ENCODE data around the gene WFIKKN2.

GRCh38 chr17:50868602-50869001 lies 33.2 kb downstream of the WFIKKN2 start:
- TF ChIP-seq CHD4 (IDR thresholded peaks at IDR 0.05; ENCODE audit: borderline replicate concordance) (no peak), CTCF (IDR thresholded peaks at IDR 0.05) (no peak), POLR2A (IDR thresholded peaks at IDR 0.05; ENCODE audit: low read length) (no peak), ESRRA (IDR thresholded peaks at IDR 0.05; ENCODE audit: borderline replicate concordance, low read length) (no peak), REST (IDR thresholded peaks at IDR 0.05) (no peak), KDM1A (IDR thresholded peaks at IDR 0.05; ENCODE audit: low read depth) (no peak), RFX5 (IDR thresholded peaks at IDR 0.05) (no peak), MAX (IDR thresholded peaks at IDR 0.05) (no peak), NFE2L2 (conservative IDR thresholded peaks at IDR 0.05; ENCODE audit: low read length) (no peak), JUN (IDR thresholded peaks at IDR 0.05) (no peak), MYC (IDR thresholded peaks at IDR 0.05; ENCODE audit: borderline replicate concordance, low read length) (no peak), USF2 (IDR thresholded peaks at IDR 0.05) (no peak), EP300 (IDR thresholded peaks at IDR 0.05) (no peak)

Measured in A549 (cell line).